ENCODE data around the gene KLHDC7A.

Gene KLHDC7A

DNA sequence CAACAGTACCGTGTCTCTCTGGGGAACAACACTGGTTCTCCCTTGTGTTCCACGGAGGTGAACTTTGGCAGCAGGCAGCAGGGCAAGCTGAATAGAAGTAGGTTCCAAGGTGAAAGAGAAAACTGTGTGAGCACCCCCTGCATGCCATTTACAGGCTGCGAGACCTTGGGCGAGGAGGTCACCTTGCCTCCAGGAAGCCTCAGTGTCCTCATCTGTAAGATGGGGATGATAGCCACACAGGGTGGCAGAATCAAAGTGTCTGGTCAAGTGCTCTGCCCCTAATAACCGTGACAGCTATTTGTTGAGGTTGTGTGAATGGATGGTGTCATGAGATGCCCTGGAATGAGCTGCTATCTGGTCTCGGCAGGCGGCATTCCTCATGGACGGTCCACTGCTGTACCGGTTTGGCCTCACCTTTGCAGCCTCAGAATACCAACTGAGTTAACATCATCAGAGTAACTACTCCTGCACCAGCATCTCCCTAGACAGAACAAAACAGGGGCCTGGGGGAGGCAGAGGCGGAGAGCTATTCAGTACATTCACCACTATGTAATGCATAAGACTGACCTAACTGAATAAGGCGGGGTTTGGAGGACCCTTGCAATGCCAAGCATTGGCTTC is 7.4 kb upstream of the KLHDC7A start:
- DNase-seq (ENCODE audit: low read depth in 2 of 2): no peak
- TF ChIP-seq, protein P1, sequence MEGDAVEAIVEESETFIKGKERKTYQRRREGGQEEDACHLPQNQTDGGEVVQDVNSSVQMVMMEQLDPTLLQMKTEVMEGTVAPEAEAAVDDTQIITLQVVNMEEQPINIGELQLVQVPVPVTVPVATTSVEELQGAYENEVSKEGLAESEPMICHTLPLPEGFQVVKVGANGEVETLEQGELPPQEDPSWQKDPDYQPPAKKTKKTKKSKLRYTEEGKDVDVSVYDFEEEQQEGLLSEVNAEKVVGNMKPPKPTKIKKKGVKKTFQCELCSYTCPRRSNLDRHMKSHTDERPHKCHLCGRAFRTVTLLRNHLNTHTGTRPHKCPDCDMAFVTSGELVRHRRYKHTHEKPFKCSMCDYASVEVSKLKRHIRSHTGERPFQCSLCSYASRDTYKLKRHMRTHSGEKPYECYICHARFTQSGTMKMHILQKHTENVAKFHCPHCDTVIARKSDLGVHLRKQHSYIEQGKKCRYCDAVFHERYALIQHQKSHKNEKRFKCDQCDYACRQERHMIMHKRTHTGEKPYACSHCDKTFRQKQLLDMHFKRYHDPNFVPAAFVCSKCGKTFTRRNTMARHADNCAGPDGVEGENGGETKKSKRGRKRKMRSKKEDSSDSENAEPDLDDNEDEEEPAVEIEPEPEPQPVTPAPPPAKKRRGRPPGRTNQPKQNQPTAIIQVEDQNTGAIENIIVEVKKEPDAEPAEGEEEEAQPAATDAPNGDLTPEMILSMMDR (IDR thresholded peaks at IDR 0.05; ENCODE audit: low read depth, low read length): no peak
- H3K4me3 ChIP-seq (replicated peaks in 1 of 2; ENCODE audit: low read depth in 2 of 2, low read length in 2 of 2): no peak overlapping the region

DNA sequence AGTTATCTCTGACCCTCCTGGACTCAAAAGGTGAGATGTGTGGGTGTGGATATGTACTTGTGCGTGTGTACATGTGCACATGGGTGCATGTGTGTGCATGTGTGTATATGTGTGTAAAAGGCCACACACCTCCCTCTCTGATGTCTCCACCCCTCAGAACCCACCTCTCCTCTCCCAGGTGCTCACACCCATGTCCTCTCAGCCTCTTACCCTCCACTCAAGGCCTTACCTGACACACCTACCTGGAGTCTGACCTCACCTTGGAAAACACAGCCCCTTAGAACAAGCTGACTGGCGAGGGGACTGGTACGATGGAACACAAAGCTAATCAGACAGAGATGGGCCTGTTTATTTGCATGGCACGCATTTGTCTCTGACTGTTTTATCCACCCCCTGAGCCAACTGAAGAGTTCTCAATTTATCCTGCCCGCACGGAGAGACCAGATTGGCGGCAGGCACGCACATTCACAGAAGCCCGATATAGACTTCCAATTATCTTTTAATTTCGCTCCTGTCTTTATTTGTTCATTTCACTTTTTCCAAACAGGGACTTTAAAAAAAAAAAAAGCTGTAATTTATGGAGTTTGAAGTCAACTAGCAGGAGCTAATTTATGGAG is 6.1 kb upstream of the KLHDC7A start:
- no peak for DNase-seq (ENCODE audit: low read depth in 2 of 2)
- TF ChIP-seq, protein P1 (IDR thresholded peaks at IDR 0.05; ENCODE audit: low read depth, low read length): no peak
- H3K4me3 ChIP-seq (replicated peaks in 1 of 2; ENCODE audit: low read depth in 2 of 2, low read length in 2 of 2): no peak overlapping the region

DNA sequence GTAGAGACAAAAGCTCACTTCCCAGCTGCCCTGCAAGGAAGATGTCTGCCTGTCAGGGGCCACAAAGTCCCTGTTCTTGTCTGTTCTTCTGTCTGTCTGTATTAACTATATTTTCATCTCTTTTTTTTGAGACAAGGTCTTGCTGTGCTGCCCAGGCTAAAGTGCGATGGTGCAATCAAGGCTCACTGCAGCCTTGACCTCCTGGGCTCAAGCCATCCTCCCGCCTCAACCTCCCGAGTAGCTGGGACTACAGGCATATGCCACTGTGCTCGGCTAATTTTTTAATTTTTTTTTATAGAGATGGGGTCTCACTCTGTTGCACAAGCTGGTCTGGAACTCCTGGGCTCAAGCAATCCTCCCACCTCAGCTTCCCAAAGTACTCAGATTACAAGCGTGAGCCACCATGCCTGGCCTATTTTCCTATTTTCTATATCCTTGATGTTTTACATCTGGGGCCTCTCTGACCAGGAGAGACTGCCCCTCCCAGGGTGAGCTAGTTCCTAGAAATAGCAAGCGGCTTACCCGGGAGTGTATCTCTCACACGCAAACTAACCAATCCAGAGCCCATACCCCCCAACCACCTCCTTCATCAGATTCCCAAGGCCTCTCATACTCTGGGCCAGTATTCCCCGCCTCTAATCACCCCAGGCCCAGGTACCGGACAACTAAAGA is 5.4 kb upstream of the KLHDC7A start:
- no peak overlapping the region for H3K4me3 ChIP-seq (replicated peaks in 1 of 2; ENCODE audit: low read depth in 2 of 2, low read length in 2 of 2)
- TF ChIP-seq, protein P1 (IDR thresholded peaks at IDR 0.05; ENCODE audit: low read depth, low read length): no peak
- no peak for DNase-seq (ENCODE audit: low read depth in 2 of 2)

DNA sequence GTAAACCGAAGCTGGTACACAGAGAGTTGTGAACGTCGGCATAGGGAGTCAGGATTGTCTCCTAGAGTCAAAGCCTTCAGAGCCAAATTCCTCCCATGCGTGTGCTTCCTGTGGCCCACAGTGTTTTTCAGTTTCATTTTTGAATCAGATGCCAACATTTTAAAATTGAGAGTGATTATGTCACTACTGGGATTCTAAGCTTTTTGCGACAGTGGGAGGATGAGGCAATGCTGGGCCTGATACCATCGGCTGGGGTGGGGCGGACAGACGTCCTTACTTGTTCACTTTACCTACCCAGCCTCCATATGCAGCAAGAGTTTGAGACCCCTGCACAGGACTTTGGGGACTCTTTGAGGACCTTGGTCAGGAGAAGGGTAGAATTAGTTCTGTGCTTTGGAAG is 1.3 kb upstream of the KLHDC7A start:
- DNase-seq (ENCODE audit: low read depth in 2 of 2): no peak
- TF ChIP-seq, protein P1 (IDR thresholded peaks at IDR 0.05; ENCODE audit: low read depth, low read length): no peak
- no peak overlapping the region for H3K4me3 ChIP-seq (replicated peaks in 1 of 2; ENCODE audit: low read depth in 2 of 2, low read length in 2 of 2)

DNA sequence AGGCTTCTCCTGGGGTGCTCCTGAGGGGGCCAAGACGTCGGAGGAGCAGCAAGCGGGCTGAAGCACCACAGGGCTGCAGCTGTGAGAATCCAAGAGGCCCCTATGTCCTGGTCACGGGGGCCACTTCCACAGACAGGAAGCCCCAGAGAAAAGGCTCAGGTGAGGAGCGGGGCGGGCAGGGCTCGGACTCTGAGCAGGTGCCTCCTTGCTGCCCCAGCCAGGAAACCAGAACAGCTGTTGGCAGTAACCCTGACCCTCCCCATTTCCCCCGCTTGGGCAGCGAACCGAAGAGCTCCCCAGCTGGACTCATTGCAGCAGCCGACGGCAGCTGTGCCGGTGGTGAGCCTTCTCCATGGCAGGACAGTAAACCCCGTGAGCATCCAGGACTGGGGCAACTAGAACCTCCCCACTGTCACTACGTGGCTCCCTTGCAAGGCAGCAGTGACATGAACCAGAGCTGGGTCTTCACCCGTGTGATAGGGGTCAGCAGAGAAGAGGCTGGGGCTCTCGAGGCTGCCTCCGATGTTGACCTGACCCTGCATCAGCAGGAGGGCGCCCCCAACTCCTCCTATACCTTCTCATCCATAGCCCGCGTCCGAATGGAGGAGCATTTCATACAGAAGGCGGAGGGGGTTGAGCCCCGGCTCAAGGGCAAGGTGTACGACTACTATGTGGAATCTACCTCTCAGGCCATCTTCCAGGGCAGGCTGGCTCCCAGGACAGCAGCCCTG is 625 bp downstream of the KLHDC7A start:
- TF ChIP-seq, protein P1 (IDR thresholded peaks at IDR 0.05; ENCODE audit: low read depth, low read length): no peak
- H3K4me3 ChIP-seq (replicated peaks in 1 of 2; ENCODE audit: low read depth in 2 of 2, low read length in 2 of 2): no peak overlapping the region
- no peak for DNase-seq (ENCODE audit: low read depth in 2 of 2)

DNA sequence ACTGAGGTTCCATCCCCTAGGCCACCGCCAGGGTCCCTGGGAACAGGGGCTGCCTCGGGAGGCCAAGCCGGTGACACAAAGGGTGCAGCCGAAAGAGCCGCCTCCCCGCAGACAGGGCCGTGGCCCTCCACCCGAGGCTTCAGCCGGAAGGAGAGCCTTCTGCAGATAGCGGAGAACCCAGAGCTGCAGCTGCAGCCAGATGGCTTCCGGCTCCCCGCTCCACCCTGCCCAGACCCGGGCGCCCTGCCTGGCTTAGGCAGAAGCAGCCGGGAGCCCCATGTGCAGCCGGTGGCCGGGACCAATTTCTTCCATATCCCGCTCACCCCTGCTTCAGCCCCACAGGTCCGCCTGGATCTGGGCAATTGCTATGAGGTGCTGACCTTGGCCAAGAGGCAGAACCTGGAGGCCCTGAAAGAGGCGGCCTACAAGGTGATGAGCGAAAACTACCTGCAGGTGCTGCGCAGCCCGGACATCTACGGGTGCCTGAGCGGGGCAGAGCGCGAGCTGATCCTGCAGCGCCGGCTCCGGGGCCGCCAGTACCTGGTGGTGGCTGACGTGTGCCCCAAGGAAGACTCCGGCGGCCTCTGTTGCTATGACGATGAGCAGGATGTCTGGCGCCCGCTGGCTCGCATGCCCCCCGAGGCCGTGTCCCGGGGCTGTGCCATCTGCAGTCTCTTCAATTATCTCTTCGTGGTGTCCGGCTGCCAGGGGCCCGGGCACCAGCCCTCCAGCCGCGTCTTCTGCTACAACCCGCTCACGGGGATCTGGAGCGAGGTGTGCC is 1.4 kb downstream of the KLHDC7A start:
- TF ChIP-seq, protein P1 (IDR thresholded peaks at IDR 0.05; ENCODE audit: low read depth, low read length): no peak
- no peak for DNase-seq (ENCODE audit: low read depth in 2 of 2)

More for the DNA sequence above, 1.4 kb downstream of the KLHDC7A start:
- no peak overlapping the region for H3K4me3 ChIP-seq (replicated peaks in 1 of 2; ENCODE audit: low read depth in 2 of 2, low read length in 2 of 2)

Data from cardiac fibroblast (primary cell).